ENCODE results near the gene TRHDE.
"Not testable (repeated sequence)": the region's sequence is repeated elsewhere in the genome, so short reads cannot be mapped to it uniquely, and the experiment has no call there.

The TRHDE gene

DNA sequence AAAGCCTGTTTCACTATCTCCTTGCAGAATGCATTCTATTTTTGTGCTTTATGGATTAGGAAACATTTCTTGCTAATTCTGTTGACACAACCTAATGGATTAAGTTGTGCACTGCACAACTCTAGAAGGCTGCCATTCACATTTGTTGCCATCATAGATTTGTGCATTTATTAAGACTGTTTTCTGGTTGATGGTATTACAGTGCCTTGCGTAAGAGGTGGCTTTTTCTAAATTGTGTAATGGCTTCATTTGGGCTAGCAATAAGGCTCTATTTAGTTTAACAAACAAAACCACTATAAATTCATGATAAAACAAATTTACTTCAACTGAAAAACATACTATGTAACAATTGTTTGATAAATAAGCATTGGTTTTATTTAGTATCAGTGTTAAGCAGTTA is 175.9 kb downstream of the TRHDE start:
- no peak for DNase-seq (ENCODE audit: low spot score)

DNA sequence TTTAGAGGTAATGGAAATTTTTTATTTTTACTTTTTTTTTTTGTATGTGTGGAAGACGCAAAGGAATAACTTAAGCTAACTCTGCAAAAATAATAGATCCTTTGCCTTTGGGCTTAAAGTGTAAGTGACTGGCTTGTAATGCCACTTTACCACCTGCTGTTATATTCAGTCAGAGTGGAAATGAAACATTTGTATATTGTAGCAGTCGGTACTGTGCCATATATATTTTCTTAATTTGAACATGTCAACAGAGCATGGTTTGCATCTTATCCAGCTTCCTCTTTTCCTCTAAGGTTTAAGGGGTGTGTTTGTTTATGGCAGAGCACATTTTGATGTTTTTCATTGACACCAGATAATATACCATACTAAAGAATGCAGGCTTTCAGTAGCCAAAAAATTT is 176.6 kb downstream of the TRHDE start:
- no peak for DNase-seq (ENCODE audit: low spot score)

DNA sequence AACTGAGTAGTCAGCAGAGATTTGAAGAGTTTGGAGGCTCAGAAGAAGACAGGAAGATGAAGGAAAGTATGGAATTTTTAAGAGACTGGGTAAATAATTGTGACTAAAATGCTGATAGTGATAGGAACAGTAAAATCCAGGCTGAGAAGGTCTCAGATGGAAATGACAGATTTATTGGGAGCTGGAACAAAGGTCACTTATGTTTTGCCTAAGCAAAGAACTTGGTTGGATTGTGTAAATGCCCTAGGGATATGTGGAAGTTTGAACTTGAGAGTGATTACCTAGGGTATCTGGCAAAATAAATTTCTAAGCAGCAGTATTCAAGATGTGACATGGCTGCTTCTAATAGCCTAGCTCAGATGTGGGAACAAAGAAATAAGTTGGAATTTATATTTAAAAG is 180.9 kb downstream of the TRHDE start:
- DNase-seq (ENCODE audit: low spot score), result no peak

DNA sequence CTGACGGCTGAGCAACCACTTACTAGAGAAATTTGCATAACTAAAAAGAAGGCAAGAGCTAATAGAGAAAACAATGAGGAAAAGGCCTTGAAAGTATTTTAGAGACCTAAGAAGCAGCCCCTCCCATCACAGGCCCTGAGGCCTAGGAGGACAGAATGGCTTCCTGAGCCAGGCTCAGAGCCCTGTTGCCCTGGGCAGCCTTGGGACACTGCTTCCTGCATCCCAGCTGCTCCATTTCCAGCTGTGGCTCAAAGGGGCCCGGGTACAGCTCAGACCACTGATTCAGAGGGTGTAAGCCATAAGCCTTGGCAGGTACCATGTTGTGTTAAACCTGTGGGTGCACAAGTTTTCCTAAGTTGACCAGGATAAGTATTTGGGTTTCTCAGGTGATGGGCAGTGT is 181.4 kb downstream of the TRHDE start:
- no peak for DNase-seq (ENCODE audit: low spot score)

DNA sequence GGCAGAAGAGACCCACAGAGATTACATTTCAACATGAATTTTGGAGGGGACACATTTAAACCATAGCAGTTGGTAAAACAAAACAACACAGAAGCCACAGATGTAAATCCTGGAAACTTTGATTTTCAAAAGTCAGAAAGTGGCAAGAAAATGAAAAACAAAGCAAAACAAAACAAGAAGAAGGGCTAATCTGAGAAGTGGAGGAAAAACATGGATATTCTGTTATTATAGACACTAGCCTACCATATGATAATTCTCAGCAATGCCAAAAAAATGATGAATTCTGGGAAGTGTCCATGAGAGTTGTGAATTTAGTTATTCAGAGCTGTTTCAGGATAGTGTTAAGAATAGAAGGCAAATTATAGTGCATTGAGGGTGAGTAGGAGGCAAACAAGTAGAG is 192.3 kb downstream of the TRHDE start:
- DNase-seq (ENCODE audit: low spot score), result no peak

DNA sequence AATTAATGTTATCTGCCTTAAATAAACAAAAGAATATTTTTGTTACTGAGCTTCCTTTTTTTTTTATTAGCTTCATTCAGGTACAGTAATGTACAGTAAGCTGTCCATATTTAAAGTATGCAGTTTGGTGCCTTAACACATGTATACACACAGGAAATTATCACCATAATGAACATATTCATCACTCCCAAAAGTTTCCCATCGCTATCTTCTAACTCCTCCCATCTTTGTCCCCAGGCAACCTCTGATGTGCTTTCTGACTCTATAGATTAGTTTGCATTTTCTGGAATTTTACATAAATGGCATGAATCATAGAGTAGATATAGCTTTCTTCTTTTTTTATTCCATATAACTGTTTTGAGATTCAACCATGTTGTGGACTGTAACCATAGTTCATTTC is 193.0 kb downstream of the TRHDE start:
- DNase-seq (ENCODE audit: low spot score), result no peak

DNA sequence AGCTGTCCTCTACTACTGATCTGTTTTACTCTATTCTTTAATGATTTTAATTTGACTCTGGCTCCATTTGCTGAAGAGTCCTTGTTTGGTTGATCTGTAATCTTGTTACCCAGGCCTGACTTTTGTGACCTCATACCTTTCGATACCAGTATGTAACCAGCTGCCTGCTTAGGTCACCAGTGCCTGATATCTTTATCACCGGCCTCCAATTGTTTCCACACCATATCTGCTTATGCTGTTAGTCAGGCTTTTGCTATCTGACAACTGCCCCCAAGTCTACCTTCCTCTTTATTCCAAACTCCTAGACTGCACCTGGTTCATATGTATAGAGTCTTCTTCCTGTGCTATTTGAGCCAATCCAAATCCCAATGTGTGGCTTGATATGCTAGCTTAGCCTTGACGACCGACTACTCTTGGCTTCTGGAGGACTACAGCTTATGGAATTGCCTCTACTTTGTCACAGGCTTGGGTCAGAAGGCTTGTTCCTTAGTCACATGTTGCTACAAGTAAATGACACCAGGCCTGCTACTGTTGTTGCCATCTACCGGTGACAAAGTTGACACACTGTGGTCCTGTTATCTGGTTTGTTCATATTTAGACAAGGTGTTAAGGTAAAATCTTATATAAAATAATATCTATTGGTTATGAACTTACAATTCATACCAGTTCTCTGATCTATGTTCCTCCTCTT is 193.9 kb downstream of the TRHDE start:
- DNase-seq (ENCODE audit: low spot score), result no peak

DNA sequence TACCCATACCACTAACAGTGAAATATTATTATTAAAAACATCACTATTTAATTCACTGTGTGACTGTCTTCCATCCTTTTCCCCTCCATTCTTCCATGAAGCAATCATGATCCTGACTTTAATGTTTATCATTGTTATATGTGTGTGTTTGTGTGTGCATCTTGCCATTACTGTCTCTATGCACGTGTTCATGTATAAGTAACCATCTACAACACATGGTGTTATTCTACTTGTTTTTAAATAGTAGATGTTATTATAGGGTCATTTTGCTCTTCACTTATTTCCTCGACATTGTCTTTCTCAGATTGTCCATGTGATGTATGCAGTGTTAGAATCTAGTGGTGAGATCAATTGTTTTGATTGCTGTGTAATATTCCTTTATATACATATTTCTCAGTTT is 195.8 kb downstream of the TRHDE start:
- DNase-seq (ENCODE audit: low spot score), result no peak

DNA sequence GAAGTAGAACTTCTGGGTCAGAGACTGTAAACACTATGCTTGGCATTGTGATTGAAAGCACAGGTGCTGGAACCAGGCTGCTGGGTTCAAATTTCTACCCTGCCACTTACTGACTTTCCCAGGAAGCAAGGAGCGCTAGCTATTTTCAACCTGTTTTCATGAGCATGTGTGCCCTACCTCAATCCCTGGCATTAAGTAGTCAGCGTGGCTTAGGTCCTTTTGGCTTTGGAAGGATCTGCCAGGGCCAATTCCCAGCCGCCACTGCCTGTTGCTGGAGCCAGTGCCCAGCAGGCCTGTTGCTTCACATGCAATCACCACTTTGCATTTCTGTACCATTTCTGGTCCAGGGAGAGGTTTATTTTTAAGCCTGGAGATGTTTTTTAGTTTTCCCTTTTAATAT is 196.3 kb downstream of the TRHDE start:
- DNase-seq (ENCODE audit: low spot score), result no peak

DNA sequence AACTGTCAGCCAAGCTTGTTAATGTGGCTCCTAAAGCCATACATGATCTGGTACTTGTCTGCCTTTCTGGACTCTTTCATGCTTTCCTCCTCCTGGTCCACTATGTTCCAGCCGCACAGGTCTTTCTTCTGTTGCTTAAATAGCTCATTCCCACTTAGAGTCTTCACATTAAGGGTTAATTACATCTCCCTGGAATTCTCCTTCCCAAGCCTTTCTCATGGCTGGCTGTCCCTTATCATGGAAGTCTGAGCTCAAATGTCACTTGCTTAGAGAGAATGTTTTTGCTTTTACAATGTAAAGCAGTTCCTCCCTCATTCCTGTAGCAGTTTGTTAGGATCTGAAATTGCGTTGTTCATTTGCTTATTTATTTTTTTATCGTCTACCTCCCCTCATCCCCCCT is 199.6 kb downstream of the TRHDE start:
- DNase-seq (ENCODE audit: low spot score), result no peak

DNA sequence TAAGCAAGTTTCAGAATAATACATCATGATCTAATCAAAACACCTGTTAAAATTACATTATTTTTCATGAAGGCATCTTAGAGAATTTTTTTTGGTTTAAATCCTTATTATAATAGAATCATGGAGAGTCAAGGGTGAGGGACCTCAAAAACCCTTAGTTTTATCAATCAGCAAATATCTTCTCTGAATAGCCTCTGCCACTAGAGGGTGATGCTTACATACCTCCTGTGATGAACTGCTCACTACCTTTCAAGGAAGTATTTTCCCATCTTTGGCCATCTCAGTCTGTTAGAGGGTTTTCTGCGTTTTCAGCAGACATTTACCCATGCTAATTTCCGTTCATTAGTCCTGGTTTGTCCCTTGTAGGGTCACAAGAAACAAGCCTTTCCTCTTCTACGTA is 200.2 kb downstream of the TRHDE start:
- DNase-seq (ENCODE audit: low spot score), result no peak

DNA sequence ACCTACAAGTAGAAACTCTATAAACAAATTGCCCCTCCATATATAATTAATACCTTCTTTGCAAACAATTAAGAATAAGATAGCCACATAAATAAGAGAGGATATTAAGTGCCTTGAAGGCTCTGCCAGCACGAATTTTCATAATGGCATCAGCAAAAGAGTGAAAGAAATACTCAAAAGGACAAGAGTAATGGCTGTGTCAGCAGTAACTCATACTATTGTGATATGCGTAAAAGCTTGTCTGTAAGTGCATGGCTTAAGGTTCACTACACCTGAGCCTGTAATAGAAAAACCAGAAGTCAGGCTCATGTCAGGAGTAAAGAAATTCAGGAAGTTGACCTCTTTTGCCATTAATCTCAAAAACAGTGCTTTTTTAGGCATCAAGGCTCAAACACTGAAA is 204.1 kb downstream of the TRHDE start:
- no peak for DNase-seq (ENCODE audit: low spot score)

DNA sequence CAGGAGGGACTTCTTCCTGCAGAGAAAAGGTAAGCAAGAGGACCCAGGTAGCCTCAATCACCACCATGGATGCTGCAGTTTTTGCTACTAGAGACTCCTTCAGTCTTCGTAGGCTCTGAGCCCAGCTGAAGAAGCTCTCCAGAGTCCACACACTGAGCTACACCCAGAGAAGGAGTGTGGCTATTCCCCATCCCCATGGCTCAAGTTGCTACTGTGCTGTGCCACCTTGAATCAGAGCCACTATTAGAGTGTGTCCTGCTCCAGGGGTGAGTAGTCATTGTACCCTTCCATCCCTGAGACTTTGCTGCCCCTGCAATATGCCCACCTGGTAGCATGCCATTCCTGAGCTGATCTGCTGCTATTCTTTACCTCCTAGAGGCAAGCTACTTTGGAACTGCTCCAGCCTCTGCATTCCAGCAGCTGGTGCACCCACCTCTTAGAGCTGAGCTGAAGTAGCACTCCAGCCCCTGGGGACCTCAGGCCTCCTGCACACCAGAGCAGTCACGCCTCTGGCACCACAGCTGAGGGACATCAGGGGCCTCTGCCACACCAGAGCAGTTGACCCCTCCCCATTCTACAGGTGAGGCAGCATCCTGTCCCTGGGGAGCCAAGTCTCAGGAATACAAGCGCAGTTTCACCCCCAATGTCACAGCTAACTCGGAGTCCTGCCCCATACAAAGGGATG is 213.0 kb downstream of the TRHDE start:
- DNase-seq (ENCODE audit: low spot score), result no peak

DNA sequence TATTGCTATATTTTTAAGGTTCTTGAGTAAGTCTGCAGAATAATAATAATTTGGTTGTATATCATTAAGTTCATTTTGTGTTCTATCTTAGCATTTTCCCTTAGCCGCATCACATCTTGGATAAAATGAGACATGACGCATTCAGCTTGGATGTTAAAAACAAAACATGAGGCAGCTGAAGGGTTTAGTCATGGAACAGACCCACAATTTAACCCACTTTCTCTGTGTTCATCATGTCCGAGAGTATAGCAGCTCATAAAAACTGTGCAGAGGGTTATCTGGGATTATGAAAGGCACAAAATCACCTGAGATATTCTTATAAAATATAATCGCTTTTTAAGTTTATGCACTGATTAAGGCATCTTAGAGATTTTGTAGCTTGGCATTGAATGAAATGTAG is 219.3 kb downstream of the TRHDE start:
- DNase-seq (ENCODE audit: low spot score), result peak; percentile 16

DNA sequence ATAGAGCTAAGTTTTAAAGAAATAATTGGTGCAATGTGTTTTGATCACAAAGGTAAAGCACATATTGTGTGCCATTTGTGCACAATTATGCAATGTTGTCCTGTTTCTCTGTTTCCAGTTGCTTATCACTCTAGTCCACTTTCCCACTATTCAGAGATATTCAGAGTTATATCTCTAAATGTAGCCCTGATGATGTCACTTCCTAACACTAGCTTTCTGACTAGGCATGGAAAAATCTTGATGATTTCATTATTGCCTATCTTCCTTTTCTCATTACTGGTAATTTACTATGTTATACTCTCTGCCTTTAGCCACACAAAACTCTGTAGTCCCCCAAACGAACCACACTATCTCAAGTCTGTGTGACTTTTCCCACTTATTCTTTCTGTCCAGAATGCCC is 221.2 kb downstream of the TRHDE start:
- DNase-seq (ENCODE audit: low spot score), result no peak

DNA sequence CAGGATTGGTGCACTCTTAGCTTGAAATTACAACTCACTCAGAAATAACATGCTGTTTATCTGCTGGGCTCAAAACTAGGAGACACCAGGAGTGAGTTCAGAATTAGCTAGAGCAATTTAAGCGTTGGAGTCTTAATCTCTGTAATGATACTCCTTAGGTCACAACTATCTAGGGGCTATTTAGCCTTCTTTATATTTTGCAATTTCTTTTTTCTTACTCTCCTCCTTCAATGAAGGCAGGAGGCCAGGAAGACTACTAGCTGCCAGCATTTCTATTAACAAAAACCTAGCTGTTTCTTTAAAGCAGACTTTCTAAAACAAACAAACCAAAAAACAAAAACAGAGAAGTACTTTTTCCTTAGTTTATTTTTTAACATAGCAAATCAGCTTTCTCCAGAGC is 226.2 kb downstream of the TRHDE start:
- DNase-seq (ENCODE audit: low spot score), result no peak

DNA sequence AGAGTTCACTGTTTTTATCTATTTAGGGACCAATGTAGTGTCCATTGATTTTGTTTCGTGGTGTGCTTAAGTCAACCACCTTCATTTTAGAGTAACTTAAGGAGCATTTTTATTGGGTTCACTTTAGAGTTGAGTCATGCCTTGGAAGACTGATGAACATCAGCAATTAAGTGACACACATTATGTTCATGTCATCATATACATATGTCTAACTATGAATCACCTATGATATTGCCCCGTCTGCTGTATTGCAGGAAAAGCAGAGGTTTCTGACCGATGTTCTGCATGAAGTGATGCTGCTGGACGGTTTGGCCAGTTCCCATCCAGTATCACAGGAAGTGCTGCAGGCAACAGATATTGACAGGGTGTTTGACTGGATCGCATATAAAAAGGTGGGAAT is 227.1 kb downstream of the TRHDE start:
- DNase-seq (ENCODE audit: low spot score), result no peak

DNA sequence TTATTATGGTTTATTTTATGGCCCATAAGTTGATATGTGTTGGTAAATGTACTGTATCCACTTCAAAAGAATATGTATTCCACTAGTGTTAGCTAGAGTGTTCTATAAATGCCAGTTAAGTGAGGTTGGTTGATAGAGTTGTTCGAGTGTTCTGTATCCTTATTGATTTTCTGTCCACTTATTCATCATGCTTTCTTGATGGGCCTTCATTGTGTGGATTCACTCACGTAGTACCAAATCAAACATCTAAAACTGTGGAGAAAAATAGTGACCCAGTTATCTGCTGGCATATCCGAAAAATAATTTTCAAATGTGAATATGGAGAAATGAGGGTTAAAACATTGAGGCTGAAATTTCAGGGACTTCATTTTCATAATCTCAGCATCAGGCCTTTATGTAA is 230.4 kb downstream of the TRHDE start:
- no peak for DNase-seq (ENCODE audit: low spot score)

DNA sequence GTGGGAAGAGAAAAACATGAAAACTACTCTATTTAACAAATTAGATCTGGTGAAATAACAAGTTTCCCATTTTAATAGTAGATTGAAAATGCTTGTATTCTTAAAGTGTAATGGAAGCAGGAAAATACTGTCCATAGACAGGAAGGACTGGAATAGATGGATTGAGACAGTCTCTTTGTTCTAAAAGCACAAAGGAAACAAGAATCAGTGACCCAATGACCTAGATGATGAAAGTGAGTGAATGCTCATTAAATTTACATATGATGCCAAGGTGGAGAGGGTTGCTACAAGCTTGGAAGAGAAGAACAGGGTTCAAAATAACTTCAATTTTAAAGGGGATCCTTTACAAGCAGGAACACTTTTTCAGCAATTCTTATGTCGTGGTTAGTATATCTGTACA is 233.1 kb downstream of the TRHDE start:
- DNase-seq (ENCODE audit: low spot score), result no peak

DNA sequence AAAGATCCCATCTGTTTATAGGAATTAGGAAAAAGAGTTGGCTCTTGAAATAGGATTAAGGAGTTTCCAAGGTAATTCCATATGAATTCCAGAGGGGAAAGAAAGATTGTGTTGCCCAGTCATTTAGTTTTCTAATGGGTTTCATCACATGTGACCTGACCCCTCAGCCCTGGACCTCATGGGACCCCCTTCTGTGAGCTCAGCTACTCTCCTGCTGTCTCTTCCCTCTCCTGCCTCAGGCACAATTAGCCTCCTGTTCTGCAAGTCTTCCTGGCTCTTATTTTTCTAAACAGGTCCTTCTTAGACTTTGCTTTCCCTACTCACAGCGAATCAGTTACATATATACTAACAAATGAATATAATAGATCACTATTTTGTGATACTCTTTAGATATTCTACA is 237.7 kb downstream of the TRHDE start:
- no peak for DNase-seq (ENCODE audit: low spot score)

DNA sequence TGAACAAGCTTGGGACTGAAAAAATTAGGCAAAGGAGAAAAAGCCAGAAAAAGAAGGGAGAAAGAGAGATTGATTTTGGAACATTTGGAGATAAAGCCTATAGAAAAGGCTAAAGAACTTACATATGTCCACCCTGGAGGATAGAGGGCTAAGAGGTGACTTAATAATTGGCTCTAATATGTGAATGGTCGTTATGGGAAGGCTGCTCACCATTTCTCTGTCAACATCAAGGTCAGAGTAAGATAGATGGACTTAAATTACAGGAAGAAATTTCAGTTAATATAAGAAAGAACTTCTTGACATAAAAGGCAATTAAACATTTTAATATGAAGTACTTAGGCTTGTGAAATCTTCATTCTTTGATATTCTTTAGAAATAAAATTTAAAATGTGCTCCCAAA is 238.6 kb downstream of the TRHDE start:
- DNase-seq (ENCODE audit: low spot score), result no peak

DNA sequence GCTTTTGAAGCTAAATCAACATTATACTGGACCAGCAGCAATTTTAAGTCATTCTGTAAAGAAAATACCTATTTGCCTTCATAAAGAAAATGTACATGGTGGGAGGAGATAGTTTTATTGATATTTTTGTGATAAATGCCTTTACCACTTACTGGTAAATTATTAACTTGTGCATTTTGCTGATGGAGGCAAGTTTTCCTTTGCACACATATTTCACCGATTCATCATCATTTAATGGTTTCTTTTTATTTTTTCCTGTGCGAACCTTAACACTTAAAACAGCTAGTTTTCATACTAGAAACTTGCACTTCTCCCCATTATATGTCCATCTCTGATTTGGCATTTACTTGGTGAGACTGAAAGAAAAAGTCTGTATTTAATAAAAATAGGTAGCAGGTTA is 239.3 kb downstream of the TRHDE start:
- no peak for DNase-seq (ENCODE audit: low spot score)

DNA sequence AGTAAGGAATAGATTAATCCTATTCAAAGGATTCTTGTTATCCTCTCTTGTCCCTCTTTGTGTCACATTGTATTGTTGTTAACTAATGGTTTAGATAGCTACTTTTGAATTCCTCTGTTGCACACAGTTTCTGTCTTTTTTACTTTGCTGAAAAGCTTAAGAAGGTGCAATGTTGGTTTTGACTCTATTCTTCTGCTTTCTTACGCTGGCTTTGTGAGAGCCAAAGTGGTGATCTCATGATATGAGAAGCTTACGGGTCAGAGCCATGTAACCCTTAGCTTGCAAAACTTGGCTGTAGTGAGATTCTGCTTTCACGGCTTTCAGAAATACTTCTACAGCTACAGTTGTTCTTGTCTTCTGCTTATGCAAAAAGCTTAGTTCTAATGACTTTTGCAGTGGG is 239.7 kb downstream of the TRHDE start:
- peak; percentile 40 for DNase-seq (ENCODE audit: low spot score)

DNA sequence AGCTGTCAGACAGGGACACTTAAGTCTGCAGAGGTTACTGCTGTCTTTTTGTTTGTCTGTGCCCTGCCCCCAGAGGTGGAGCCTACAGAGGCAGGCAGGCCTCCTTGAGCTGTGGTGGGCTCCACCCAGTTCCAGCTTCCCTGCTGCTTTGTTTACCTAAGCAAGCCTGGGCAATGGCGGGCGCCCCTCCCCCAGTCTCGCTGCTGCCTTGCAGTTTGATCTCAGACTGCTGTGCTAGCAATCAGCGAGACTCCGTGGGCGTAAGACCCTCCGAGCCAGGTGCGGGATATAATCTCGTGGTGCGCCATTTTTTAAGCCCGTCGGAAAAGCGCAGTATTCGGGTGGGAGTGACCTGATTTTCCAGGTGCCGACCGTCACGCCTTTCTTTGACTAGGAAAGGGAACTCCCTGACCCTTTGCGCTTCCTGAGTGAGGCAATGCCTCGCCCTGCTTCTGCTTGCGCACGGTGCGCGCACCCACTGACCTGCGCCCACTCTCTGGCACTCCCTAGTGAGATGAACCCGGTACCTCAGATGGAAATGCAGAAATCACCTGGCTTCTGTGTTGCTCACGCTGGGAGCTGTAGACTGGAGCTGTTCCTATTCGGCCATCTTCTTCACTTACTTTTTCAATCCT is 248.0 kb downstream of the TRHDE start:
- not testable (repeated sequence) for DNase-seq (ENCODE audit: low spot score)

All from AG08396 (cell line).